Measurements from ENCODE around the gene ZNF429.
"Not testable (repeated sequence)": the region's sequence is repeated elsewhere in the genome, so short reads cannot be mapped to it uniquely, and the experiment has no call there.

ZNF429 gene
- 14.2 to 16.3 (median 14.5) reads per million in 3 donors for total RNA-seq

GRCh38 chr19:21505459-21506451, at the start of gene ZNF429:
Gene ZNF429 (plus strand): TSS chr19:21505602. CDS start chr19:21505772, 170 bp downstream.
- H3K27me3 ChIP-seq (replicated peaks; ENCODE audit: control insufficient read depth, insufficient read depth, low read length, poor library complexity, severe bottlenecking), result no peaks in the 10 kb centered on the region
- no peaks in the 10 kb centered on the region for H3K9me3 ChIP-seq (ENCODE audit: control insufficient read depth, low read length)
- peak within 1 kb of the TSS; percentile 100 for H3K4me3 ChIP-seq (ENCODE audit: insufficient read depth, low read depth, low read length, poor library complexity, severe bottlenecking)
- peak; percentile 73 to 85 (median 83) for DNase-seq
- H3K36me3 ChIP-seq (ENCODE audit: control insufficient read depth, insufficient read depth, low read length), result no peaks in the 10 kb centered on the region
- H3K27ac ChIP-seq (ENCODE audit: insufficient read depth, low read length, poor library complexity, severe bottlenecking), result peak within 1 kb of the TSS; percentile 94
- peaks cover 4% of the 10 kb centered on the region for H3K4me1 ChIP-seq (ENCODE audit: control insufficient read depth, insufficient read depth, low read length, poor library complexity, severe bottlenecking)

DNA sequence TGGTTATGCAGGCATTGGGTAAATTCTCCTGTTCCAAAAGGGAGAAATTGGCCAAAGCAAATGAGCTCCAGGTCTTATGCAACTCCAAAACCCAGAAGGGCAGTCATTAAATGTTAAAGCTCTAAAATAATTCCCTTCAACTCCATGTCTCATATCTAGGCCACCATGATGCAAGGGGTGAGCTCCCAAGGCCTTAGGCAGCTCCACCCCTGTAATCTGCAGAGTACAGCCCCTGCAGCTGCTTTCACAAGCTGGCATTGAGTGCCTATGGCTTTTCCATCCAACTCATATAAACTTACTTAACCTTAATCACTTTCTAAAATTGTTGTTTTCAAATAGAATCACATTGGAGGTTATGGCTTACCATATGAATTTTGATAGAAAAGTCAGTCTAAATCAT, 44.7 kb upstream of the ZNF429 start:
- H3K4me1 ChIP-seq (ENCODE audit: control insufficient read depth, insufficient read depth, low read length, poor library complexity, severe bottlenecking), result no peaks in the 10 kb centered on the region
- H3K9me3 ChIP-seq (ENCODE audit: control insufficient read depth, low read length), result no peaks in the 10 kb centered on the region
- H3K27me3 ChIP-seq (replicated peaks; ENCODE audit: control insufficient read depth, insufficient read depth, low read length, poor library complexity, severe bottlenecking), result no peaks in the 10 kb centered on the region
- no peak overlapping the region for H3K4me3 ChIP-seq (ENCODE audit: insufficient read depth, low read depth, low read length, poor library complexity, severe bottlenecking)
- no peaks in the 10 kb centered on the region for H3K36me3 ChIP-seq (ENCODE audit: control insufficient read depth, insufficient read depth, low read length)
- DNase-seq, result no peak
- H3K27ac ChIP-seq (ENCODE audit: insufficient read depth, low read length, poor library complexity, severe bottlenecking), result no peak overlapping the region

DNA sequence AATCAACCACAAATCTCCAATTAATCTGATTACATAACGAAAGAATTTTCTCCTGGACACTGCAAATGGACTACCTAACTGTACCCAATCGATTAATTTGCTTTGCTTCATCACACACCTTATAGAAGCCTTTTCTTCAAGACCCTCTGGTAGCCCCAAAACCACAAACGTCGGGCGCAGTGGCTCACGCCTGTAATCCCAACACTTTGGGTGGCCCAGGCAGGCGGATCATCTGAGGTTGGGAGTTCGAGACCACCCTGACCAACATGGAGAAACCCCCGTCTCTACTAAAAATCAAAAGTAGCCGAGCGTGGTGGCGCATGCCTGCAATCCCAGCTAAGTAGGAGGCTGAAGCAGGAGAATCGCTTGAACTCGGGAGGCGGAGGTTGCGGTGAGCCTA, 42.9 kb upstream of the ZNF429 start:
- H3K27me3 ChIP-seq (replicated peaks; ENCODE audit: control insufficient read depth, insufficient read depth, low read length, poor library complexity, severe bottlenecking), result no peaks in the 10 kb centered on the region
- no peak for DNase-seq
- no peak overlapping the region for H3K27ac ChIP-seq (ENCODE audit: insufficient read depth, low read length, poor library complexity, severe bottlenecking)
- no peaks in the 10 kb centered on the region for H3K4me1 ChIP-seq (ENCODE audit: control insufficient read depth, insufficient read depth, low read length, poor library complexity, severe bottlenecking)
- H3K36me3 ChIP-seq (ENCODE audit: control insufficient read depth, insufficient read depth, low read length), result no peaks in the 10 kb centered on the region
- H3K4me3 ChIP-seq (ENCODE audit: insufficient read depth, low read depth, low read length, poor library complexity, severe bottlenecking), result no peak overlapping the region
- H3K9me3 ChIP-seq (ENCODE audit: control insufficient read depth, low read length), result no peaks in the 10 kb centered on the region

GRCh38 chr19:21463449-21464105, 41.8 kb upstream of the ZNF429 start:
- Histone ChIP-seq H3K27me3 (replicated peaks; ENCODE audit: control insufficient read depth, insufficient read depth, low read length, poor library complexity, severe bottlenecking) (no peaks in the 10 kb centered on the region), H3K27ac (ENCODE audit: insufficient read depth, low read length, poor library complexity, severe bottlenecking) (no peak overlapping the region), H3K4me3 (ENCODE audit: insufficient read depth, low read depth, low read length, poor library complexity, severe bottlenecking) (peak overlapping the region; percentile 18), H3K36me3 (ENCODE audit: control insufficient read depth, insufficient read depth, low read length) (no peaks in the 10 kb centered on the region), H3K4me1 (ENCODE audit: control insufficient read depth, insufficient read depth, low read length, poor library complexity, severe bottlenecking) (no peaks in the 10 kb centered on the region), H3K9me3 (ENCODE audit: control insufficient read depth, low read length) (no peaks in the 10 kb centered on the region)
- no peak for DNase-seq

- no peak overlapping the region for H3K27ac ChIP-seq (ENCODE audit: insufficient read depth, low read length, poor library complexity, severe bottlenecking)
- H3K9me3 ChIP-seq (ENCODE audit: control insufficient read depth, low read length), result no peaks in the 10 kb centered on the region
- no peak overlapping the region for H3K4me3 ChIP-seq (ENCODE audit: insufficient read depth, low read depth, low read length, poor library complexity, severe bottlenecking)
- H3K36me3 ChIP-seq (ENCODE audit: control insufficient read depth, insufficient read depth, low read length), result no peaks in the 10 kb centered on the region
- DNase-seq, result no peak
- H3K27me3 ChIP-seq (replicated peaks; ENCODE audit: control insufficient read depth, insufficient read depth, low read length, poor library complexity, severe bottlenecking), result no peaks in the 10 kb centered on the region
- H3K4me1 ChIP-seq (ENCODE audit: control insufficient read depth, insufficient read depth, low read length, poor library complexity, severe bottlenecking), result no peaks in the 10 kb centered on the region
These were observed 38.8 kb upstream of the ZNF429 start for GRCh38 chr19:21466627-21467026.

DNA sequence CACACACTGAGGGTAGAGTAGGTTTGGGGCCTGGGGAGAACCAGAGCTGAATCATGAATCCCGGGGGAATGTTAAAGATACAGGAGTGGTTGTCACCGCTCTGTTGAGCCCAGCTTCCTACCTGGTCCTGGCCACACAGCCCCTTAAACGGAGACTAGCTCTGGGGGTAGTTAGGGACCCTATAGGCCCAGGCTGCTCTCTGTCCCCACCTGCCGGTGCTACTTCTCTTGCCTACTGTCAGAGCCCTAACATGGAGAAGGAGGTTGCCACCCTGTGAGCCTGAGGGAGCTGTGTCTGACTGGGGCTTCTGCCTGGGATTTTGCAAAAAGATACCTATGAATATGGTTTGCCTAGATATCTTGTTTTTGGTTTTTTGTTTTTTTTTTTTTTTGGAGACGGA, 36.6 kb upstream of the ZNF429 start:
- DNase-seq, result no peak
- Histone ChIP-seq H3K4me1 (ENCODE audit: control insufficient read depth, insufficient read depth, low read length, poor library complexity, severe bottlenecking) (no peaks in the 10 kb centered on the region), H3K36me3 (ENCODE audit: control insufficient read depth, insufficient read depth, low read length) (no peaks in the 10 kb centered on the region), H3K9me3 (ENCODE audit: control insufficient read depth, low read length) (no peaks in the 10 kb centered on the region), H3K27me3 (replicated peaks; ENCODE audit: control insufficient read depth, insufficient read depth, low read length, poor library complexity, severe bottlenecking) (no peaks in the 10 kb centered on the region), H3K4me3 (ENCODE audit: insufficient read depth, low read depth, low read length, poor library complexity, severe bottlenecking) (no peak overlapping the region), H3K27ac (ENCODE audit: insufficient read depth, low read length, poor library complexity, severe bottlenecking) (no peak overlapping the region)

DNA sequence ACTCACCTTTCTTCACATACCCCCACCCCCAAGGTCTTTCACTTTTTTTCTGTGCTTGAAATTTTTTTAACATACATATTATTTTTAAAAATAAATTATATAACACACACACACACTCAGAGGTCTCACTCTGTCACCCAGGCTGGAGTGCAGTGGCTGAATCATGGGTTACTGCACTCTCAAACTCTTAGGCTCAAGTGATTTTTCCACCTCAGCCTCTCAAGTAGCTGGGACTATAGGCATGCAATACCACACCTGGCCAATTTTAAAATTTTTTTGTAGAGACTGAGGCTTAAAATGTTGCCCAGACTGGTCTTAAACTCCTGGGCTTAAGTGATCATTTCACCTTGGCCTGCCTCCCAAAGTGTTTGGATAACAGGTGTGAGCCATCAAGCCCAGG, 32.9 kb upstream of the ZNF429 start:
- H3K27ac ChIP-seq (ENCODE audit: insufficient read depth, low read length, poor library complexity, severe bottlenecking), result no peak overlapping the region
- no peaks in the 10 kb centered on the region for H3K36me3 ChIP-seq (ENCODE audit: control insufficient read depth, insufficient read depth, low read length)
- H3K4me1 ChIP-seq (ENCODE audit: control insufficient read depth, insufficient read depth, low read length, poor library complexity, severe bottlenecking), result no peaks in the 10 kb centered on the region
- H3K4me3 ChIP-seq (ENCODE audit: insufficient read depth, low read depth, low read length, poor library complexity, severe bottlenecking), result no peak overlapping the region
- peaks cover 5% of the 10 kb centered on the region for H3K27me3 ChIP-seq (replicated peaks; ENCODE audit: control insufficient read depth, insufficient read depth, low read length, poor library complexity, severe bottlenecking)
- H3K9me3 ChIP-seq (ENCODE audit: control insufficient read depth, low read length), result no peaks in the 10 kb centered on the region
- DNase-seq, result no peak

- Histone ChIP-seq H3K36me3 (ENCODE audit: control insufficient read depth, insufficient read depth, low read length) (no peaks in the 10 kb centered on the region), H3K4me1 (ENCODE audit: control insufficient read depth, insufficient read depth, low read length, poor library complexity, severe bottlenecking) (no peaks in the 10 kb centered on the region), H3K27me3 (replicated peaks; ENCODE audit: control insufficient read depth, insufficient read depth, low read length, poor library complexity, severe bottlenecking) (peaks cover 5% of the 10 kb centered on the region), H3K4me3 (ENCODE audit: insufficient read depth, low read depth, low read length, poor library complexity, severe bottlenecking) (peak overlapping the region; percentile 43), H3K27ac (ENCODE audit: insufficient read depth, low read length, poor library complexity, severe bottlenecking) (no peak overlapping the region), H3K9me3 (ENCODE audit: control insufficient read depth, low read length) (no peaks in the 10 kb centered on the region)
- peak; percentile 45 to 63 (median 59) for DNase-seq
These were observed 30.7 kb upstream of the ZNF429 start for GRCh38 chr19:21474671-21475181.

DNA sequence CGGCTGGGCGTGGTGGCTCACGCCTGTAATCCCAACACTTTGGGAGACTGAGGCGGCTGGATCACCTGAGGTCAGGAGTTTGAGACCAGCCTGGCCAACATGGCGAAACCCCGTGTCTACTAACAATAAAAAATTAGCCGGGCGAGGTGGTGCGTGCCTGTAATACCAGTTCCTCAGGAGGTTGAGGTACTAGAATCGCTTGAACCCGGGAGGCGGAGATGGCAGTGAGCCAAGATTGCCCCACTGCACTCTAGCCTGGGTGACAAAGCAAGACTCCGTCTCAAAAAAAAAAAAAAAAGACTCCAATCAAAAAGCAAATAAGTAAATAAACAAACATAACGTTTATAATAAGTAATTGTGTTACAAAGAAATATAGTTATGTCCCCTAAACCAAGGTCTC, 23.0 kb upstream of the ZNF429 start:
- H3K27ac ChIP-seq (ENCODE audit: insufficient read depth, low read length, poor library complexity, severe bottlenecking); H3K4me1 ChIP-seq (ENCODE audit: control insufficient read depth, insufficient read depth, low read length, poor library complexity, severe bottlenecking); H3K27me3 ChIP-seq (replicated peaks; ENCODE audit: control insufficient read depth, insufficient read depth, low read length, poor library complexity, severe bottlenecking); H3K36me3 ChIP-seq (ENCODE audit: control insufficient read depth, insufficient read depth, low read length); H3K4me3 ChIP-seq (ENCODE audit: insufficient read depth, low read depth, low read length, poor library complexity, severe bottlenecking); DNase-seq; H3K9me3 ChIP-seq (ENCODE audit: control insufficient read depth, low read length): not testable (repeated sequence)

- Histone ChIP-seq H3K4me3 (ENCODE audit: insufficient read depth, low read depth, low read length, poor library complexity, severe bottlenecking) (no peak overlapping the region), H3K9me3 (ENCODE audit: control insufficient read depth, low read length) (no peaks in the 10 kb centered on the region), H3K27me3 (replicated peaks; ENCODE audit: control insufficient read depth, insufficient read depth, low read length, poor library complexity, severe bottlenecking) (no peaks in the 10 kb centered on the region), H3K4me1 (ENCODE audit: control insufficient read depth, insufficient read depth, low read length, poor library complexity, severe bottlenecking) (no peaks in the 10 kb centered on the region), H3K27ac (ENCODE audit: insufficient read depth, low read length, poor library complexity, severe bottlenecking) (no peak overlapping the region), H3K36me3 (ENCODE audit: control insufficient read depth, insufficient read depth, low read length) (no peaks in the 10 kb centered on the region)
- peak; percentile 39 to 55 (median 44) for DNase-seq
These were observed 22.5 kb upstream of the ZNF429 start for GRCh38 chr19:21482863-21483276.

Data from effector memory CD4-positive, alpha-beta T cell (primary cell).